NCI-H2029 treated with DMSO at 0.1 percent for 48 hours (cell line): ENCODE data around the gene ACTN4.

Source experiments
- DNase-seq: peaks from one replicate; lab custom pipeline; 2025; lab: John Stamatoyannopoulos, UW

Gene ACTN4

GRCh38 chr19:38678217-38678890, 30.9 kb downstream of the ACTN4 start:
- no peak for DNase-seq

GRCh38 chr19:38678891-38679494, 31.5 kb downstream of the ACTN4 start:
- no peak for DNase-seq

- DNase-seq, result no peak
Measured at GRCh38 chr19:38679839-38680238, 32.4 kb downstream of the ACTN4 start.

- DNase-seq, result no peak
Measured at GRCh38 chr19:38682195-38682867, 34.9 kb downstream of the ACTN4 start.

- DNase-seq, result no peak
Measured at GRCh38 chr19:38682872-38683392, 35.5 kb downstream of the ACTN4 start.

GRCh38 chr19:38683393-38684077, 36.1 kb downstream of the ACTN4 start:
- DNase-seq, result peak; percentile 81

- no peak for DNase-seq
Measured at GRCh38 chr19:38684078-38684861, 36.8 kb downstream of the ACTN4 start.

- no peak for DNase-seq
Measured at GRCh38 chr19:38684862-38685665, 37.6 kb downstream of the ACTN4 start.

- no peak for DNase-seq
Measured at GRCh38 chr19:38685666-38686529, 38.4 kb downstream of the ACTN4 start.

- DNase-seq, result no peak
Measured at GRCh38 chr19:38686530-38686888, 39.1 kb downstream of the ACTN4 start.

- DNase-seq, result no peak
Measured at GRCh38 chr19:38687837-38688378, 40.5 kb downstream of the ACTN4 start.

GRCh38 chr19:38690146-38690545, 42.7 kb downstream of the ACTN4 start:
- no peak for DNase-seq

- DNase-seq, result no peak
Measured at GRCh38 chr19:38690832-38691231, 43.4 kb downstream of the ACTN4 start.

GRCh38 chr19:38691938-38692457, 44.5 kb downstream of the ACTN4 start:
- no peak for DNase-seq

GRCh38 chr19:38692458-38693379, 45.3 kb downstream of the ACTN4 start:
- no peak for DNase-seq

GRCh38 chr19:38693380-38694223, 46.2 kb downstream of the ACTN4 start:
- DNase-seq, result no peak

- DNase-seq, result no peak
Measured at GRCh38 chr19:38695317-38695683, 47.9 kb downstream of the ACTN4 start.
